ENCODE results near the gene C9orf57. TPM values are rescaled to one million over a fixed set of nuclear protein-coding genes. Genes with fewer than 3 reads are reported as not detected.
"Not testable (repeated sequence)": the region's sequence is repeated elsewhere in the genome, so short reads cannot be mapped to it uniquely, and the experiment has no call there.

C9orf57 gene, protein sequence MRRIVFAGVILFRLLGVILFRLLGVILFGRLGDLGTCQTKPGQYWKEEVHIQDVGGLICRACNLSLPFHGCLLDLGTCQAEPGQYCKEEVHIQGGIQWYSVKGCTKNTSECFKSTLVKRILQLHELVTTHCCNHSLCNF
- total RNA-seq (2021), result not detected in 2 replicates
- percentile 6 among the genes with signal in this experiment for Bru-seq, nascent RNA
- BruChase-seq, experiment 1, labeled RNA remaining after a 2-hour chase, result not detected
- percentile 4 among the genes with signal in this experiment for BruChase-seq, experiment 2, labeled RNA remaining after a 6-hour chase
- long read RNA-seq, result 0 reads

DNA sequence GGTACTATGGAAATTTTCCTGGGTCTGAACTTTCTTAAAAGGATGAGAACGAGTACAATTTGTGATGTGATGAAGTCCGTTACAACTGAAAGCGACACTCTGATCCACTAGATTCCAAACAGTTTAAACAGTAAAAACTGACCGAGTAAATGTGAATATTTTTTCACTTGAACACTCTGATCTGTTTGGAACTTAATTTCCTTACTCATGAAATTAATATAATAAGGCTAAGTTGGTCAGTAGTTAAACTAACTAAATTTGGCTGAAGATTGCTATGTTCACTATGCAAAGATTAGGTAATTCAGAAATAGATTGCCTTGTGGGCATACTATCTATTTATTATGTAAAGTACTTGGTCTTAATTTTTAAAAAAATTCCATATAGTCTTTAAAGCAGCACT, at the start of gene C9orf57:
Gene C9orf57, minus strand, starts transcription at position 101 of the 400 bp plus-strand sequence. CDS start 1,282 bp downstream, outside the sequence.
- no peak for DNase-seq (ENCODE audit: low spot score)
- Histone ChIP-seq H3K4me3 (ENCODE audit: low read depth, low read length, poor library complexity, severe bottlenecking) (no peak within 1 kb of the TSS), H3K27me3 (replicated peaks; ENCODE audit: insufficient read depth, low read depth, low read length, poor library complexity) (no peaks in the 10 kb centered on the region), H3K4me1 (ENCODE audit: insufficient read depth, low read length, poor library complexity, severe bottlenecking) (no peaks in the 10 kb centered on the region), H3K36me3 (ENCODE audit: insufficient read depth, low read length, poor library complexity, severe bottlenecking) (no peaks in the 10 kb centered on the region), H3K27ac (ENCODE audit: low read depth, low read length, poor library complexity, severe bottlenecking) (no peak within 1 kb of the TSS), H3K9me3 (ENCODE audit: low read depth, low read length, poor library complexity, severe bottlenecking) (no peaks in the 10 kb centered on the region)
- intact Hi-C loops (cut with micrococcal nuclease; ENCODE audit: unreplicated experiment), result no loop called here
- no TSS peak for BruUV-seq (replicated peaks)
- ChIA-PET CTCF (no interaction called here), POLR2A (ENCODE audit: low non-redundant PET) (no interaction called here)
- TF ChIP-seq, protein P1, sequence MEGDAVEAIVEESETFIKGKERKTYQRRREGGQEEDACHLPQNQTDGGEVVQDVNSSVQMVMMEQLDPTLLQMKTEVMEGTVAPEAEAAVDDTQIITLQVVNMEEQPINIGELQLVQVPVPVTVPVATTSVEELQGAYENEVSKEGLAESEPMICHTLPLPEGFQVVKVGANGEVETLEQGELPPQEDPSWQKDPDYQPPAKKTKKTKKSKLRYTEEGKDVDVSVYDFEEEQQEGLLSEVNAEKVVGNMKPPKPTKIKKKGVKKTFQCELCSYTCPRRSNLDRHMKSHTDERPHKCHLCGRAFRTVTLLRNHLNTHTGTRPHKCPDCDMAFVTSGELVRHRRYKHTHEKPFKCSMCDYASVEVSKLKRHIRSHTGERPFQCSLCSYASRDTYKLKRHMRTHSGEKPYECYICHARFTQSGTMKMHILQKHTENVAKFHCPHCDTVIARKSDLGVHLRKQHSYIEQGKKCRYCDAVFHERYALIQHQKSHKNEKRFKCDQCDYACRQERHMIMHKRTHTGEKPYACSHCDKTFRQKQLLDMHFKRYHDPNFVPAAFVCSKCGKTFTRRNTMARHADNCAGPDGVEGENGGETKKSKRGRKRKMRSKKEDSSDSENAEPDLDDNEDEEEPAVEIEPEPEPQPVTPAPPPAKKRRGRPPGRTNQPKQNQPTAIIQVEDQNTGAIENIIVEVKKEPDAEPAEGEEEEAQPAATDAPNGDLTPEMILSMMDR (conservative IDR thresholded peaks at IDR 0.05; ENCODE audit: low read depth, low read length), result no peak
- TF ChIP-seq EZH2 (IDR thresholded peaks at IDR 0.05; ENCODE audit: borderline replicate concordance, low read depth, low read length, poor library complexity, severe bottlenecking), result no peak

DNA sequence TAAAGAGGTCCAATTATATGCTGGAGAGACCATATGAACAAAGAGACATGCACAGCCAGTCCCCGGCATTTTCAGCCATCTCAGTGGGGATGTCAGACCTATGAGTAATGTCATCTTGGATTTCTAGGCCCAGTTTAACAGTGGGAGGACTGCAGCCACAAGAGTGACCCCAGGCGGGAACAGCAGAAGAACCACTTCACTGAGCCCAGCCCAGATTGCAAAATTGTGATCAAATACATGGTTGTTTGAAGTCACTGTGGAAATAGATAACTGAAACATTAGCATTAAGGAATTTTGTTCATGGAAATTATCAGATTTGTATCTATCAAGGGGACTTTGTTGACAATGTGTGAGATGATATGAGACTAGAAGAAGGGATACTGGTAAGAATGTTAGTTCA, 42.1 kb upstream of the C9orf57 start:
- Histone ChIP-seq H3K4me1 (ENCODE audit: insufficient read depth, low read length, poor library complexity, severe bottlenecking) (no peaks in the 10 kb centered on the region), H3K27me3 (replicated peaks; ENCODE audit: insufficient read depth, low read depth, low read length, poor library complexity) (no peaks in the 10 kb centered on the region), H3K27ac (ENCODE audit: low read depth, low read length, poor library complexity, severe bottlenecking) (no peak overlapping the region), H3K9me3 (ENCODE audit: low read depth, low read length, poor library complexity, severe bottlenecking) (no peaks in the 10 kb centered on the region), H3K4me3 (ENCODE audit: low read depth, low read length, poor library complexity, severe bottlenecking) (no peak overlapping the region), H3K36me3 (ENCODE audit: insufficient read depth, low read length, poor library complexity, severe bottlenecking) (no peaks in the 10 kb centered on the region)
- no peak for DNase-seq (ENCODE audit: low spot score)
- intact Hi-C loops (cut with micrococcal nuclease; ENCODE audit: unreplicated experiment), result no loop called here
- POLR2A ChIA-PET (ENCODE audit: low non-redundant PET), result interaction anchor here (0.6 kb wide), 1 partner anchor 151 kb away, joined by 4 read pairs; no protein-coding TSS in a partner anchor
- TF ChIP-seq EZH2 (IDR thresholded peaks at IDR 0.05; ENCODE audit: borderline replicate concordance, low read depth, low read length, poor library complexity, severe bottlenecking), result no peak
- TF ChIP-seq, protein P1 (conservative IDR thresholded peaks at IDR 0.05; ENCODE audit: low read depth, low read length), result no peak
- CTCF ChIA-PET, result no interaction called here
- no TSS peak for BruUV-seq (replicated peaks)

GRCh38 chr9:72095520-72095919, 35.1 kb upstream of the C9orf57 start:
- H3K9me3 ChIP-seq (ENCODE audit: low read depth, low read length, poor library complexity, severe bottlenecking); POLR2A ChIA-PET (ENCODE audit: low non-redundant PET); H3K27me3 ChIP-seq (replicated peaks; ENCODE audit: insufficient read depth, low read depth, low read length, poor library complexity); H3K4me3 ChIP-seq (ENCODE audit: low read depth, low read length, poor library complexity, severe bottlenecking); intact Hi-C loops (cut with micrococcal nuclease; ENCODE audit: unreplicated experiment); H3K36me3 ChIP-seq (ENCODE audit: insufficient read depth, low read length, poor library complexity, severe bottlenecking); DNase-seq (ENCODE audit: low spot score); CTCF ChIA-PET; BruUV-seq (replicated peaks); H3K27ac ChIP-seq (ENCODE audit: low read depth, low read length, poor library complexity, severe bottlenecking); H3K4me1 ChIP-seq (ENCODE audit: insufficient read depth, low read length, poor library complexity, severe bottlenecking): not testable (repeated sequence)

GRCh38 chr9:72092820-72093219, 32.4 kb upstream of the C9orf57 start:
- Histone ChIP-seq H3K4me1 (ENCODE audit: insufficient read depth, low read length, poor library complexity, severe bottlenecking) (no peaks in the 10 kb centered on the region), H3K36me3 (ENCODE audit: insufficient read depth, low read length, poor library complexity, severe bottlenecking) (no peaks in the 10 kb centered on the region), H3K27ac (ENCODE audit: low read depth, low read length, poor library complexity, severe bottlenecking) (no peak overlapping the region), H3K9me3 (ENCODE audit: low read depth, low read length, poor library complexity, severe bottlenecking) (no peaks in the 10 kb centered on the region), H3K27me3 (replicated peaks; ENCODE audit: insufficient read depth, low read depth, low read length, poor library complexity) (no peaks in the 10 kb centered on the region), H3K4me3 (ENCODE audit: low read depth, low read length, poor library complexity, severe bottlenecking) (no peak overlapping the region)
- DNase-seq (ENCODE audit: low spot score), result no peak
- TF ChIP-seq EZH2 (IDR thresholded peaks at IDR 0.05; ENCODE audit: borderline replicate concordance, low read depth, low read length, poor library complexity, severe bottlenecking), result no peak
- TF ChIP-seq, protein P1 (conservative IDR thresholded peaks at IDR 0.05; ENCODE audit: low read depth, low read length), result no peak
- POLR2A ChIA-PET (ENCODE audit: low non-redundant PET), result no interaction called here
- intact Hi-C loops (cut with micrococcal nuclease; ENCODE audit: unreplicated experiment), result no loop called here
- no TSS peak for BruUV-seq (replicated peaks)
- CTCF ChIA-PET, result no interaction called here
